ENCODE measurements around the gene ZNF2. TPM values are rescaled to one million over a fixed set of nuclear protein-coding genes. Genes with fewer than 3 reads are reported as not detected.

Gene ZNF2
- total RNA-seq, 1 experiment from 2014 or later, result 2.4 TPM

DNA sequence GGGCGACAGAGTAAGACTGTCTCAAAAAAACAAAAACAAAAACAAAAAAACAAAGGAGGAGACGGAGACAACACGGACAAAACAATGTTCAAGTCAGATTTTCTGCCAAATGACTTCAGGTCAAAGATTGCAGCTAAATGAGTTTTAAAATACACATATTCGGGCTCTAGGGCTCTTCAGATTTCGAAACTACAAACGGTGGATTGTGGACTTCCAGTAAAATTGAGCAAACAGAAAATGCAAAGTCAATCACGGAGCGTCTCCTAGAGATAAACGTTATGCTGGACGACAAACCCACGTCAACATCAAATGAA is 44.6 kb upstream of the ZNF2 start:
- H3K27me3 Mint-ChIP-seq (ENCODE audit: low read depth), result peaks cover 6% of the 10 kb centered on the region; the same call in 1 of the 2 replicates
- POLR2A ChIA-PET, result interaction anchor here (0.7 to 2.0 kb wide), 3 partner anchors 43 to 68 kb away, joined by 3 to 6 read pairs (median 5); no protein-coding TSS in a partner anchor
- peak overlapping the region; percentile 95 for H3K4me3 Mint-ChIP-seq
- TF ChIP-seq NFE2L1 (CRISPR knock-in tag; IDR thresholded peaks at IDR 0.05) (no peak), FOXP4 (CRISPR knock-in tag; IDR thresholded peaks at IDR 0.05) (no peak), NFYB (CRISPR knock-in tag; conservative IDR thresholded peaks at IDR 0.05; ENCODE audit: low read depth) (no peak), PRRX2 (CRISPR knock-in tag; IDR thresholded peaks at IDR 0.05) (no peak), GRHL2 (CRISPR knock-in tag; IDR thresholded peaks at IDR 0.05; ENCODE audit: insufficient replicate concordance, severe bottlenecking) (no peak), NR1H2 (CRISPR knock-in tag; IDR thresholded peaks at IDR 0.05) (no peak)
- H3K4me1 Mint-ChIP-seq, result peaks cover 35% of the 10 kb centered on the region
- H3K27ac Mint-ChIP-seq, result peak overlapping the region; percentile 93
- no peak for DNase-seq (ENCODE audit: low spot score)
- ATAC-seq, result no peak
- H3K36me3 Mint-ChIP-seq, result peaks cover 18% of the 10 kb centered on the region
- CTCF ChIA-PET, result interaction anchor here (0.8 to 3.7 kb wide), 8 partner anchors 39 to 135 kb away, joined by 3 to 20 read pairs (median 6); partner anchors contain the start of gene ZNF514
- 0 out of 2 replicates have a peak, but pooled peaks cover 4% of the 10 kb centered on the region for H3K9me3 Mint-ChIP-seq

- ChIA-PET POLR2A (interaction anchor here (0.7 to 2.0 kb wide), 4 partner anchors 38 to 68 kb away, joined by 3 to 6 read pairs (median 4); partner anchors contain the start of gene ZNF514), CTCF (interaction anchor here (1.0 to 3.7 kb wide), 9 partner anchors 38 to 224 kb away, joined by 3 to 20 read pairs (median 5); partner anchors contain the start of gene ZNF514)
- H3K36me3 Mint-ChIP-seq, result peaks cover 18% of the 10 kb centered on the region
- H3K27ac Mint-ChIP-seq, result peak within 1 kb of the TSS; percentile 93
- peaks cover 35% of the 10 kb centered on the region for H3K4me1 Mint-ChIP-seq
- 0 out of 2 replicates have a peak, but pooled peaks cover 4% of the 10 kb centered on the region for H3K9me3 Mint-ChIP-seq
- DNase-seq (ENCODE audit: low spot score), result peak; percentile 87
- H3K27me3 Mint-ChIP-seq (ENCODE audit: low read depth), result peaks cover 6% of the 10 kb centered on the region; the same call in 1 of the 2 replicates
- ATAC-seq, result peak; percentile 97
- H3K4me3 Mint-ChIP-seq, result peak within 1 kb of the TSS; percentile 95
- TF ChIP-seq GTF2I (CRISPR knock-in tag; conservative IDR thresholded peaks at IDR 0.05) (peak; percentile 87), NR1H2 (CRISPR knock-in tag; IDR thresholded peaks at IDR 0.05) (no peak), NR2C2 (CRISPR knock-in tag; IDR thresholded peaks at IDR 0.05) (no peak), FOXP4 (CRISPR knock-in tag; IDR thresholded peaks at IDR 0.05) (peak; percentile 88; the same call in 1 of the 2 replicates), ZBTB21 (CRISPR knock-in tag; IDR thresholded peaks at IDR 0.05; ENCODE audit: borderline replicate concordance) (no peak), TCF7 (CRISPR knock-in tag; IDR thresholded peaks at IDR 0.05; ENCODE audit: low read depth) (no peak), SP1 (CRISPR knock-in tag; conservative IDR thresholded peaks at IDR 0.05) (peak; percentile 90), NFATC4 (CRISPR knock-in tag; IDR thresholded peaks at IDR 0.05) (no peak), E2F1 (CRISPR knock-in tag; IDR thresholded peaks at IDR 0.05) (no peak), CREM (CRISPR knock-in tag; IDR thresholded peaks at IDR 0.05) (peak; percentile 42; the same call in 1 of the 2 replicates), ZNF532 (CRISPR knock-in tag; IDR thresholded peaks at IDR 0.05; ENCODE audit: borderline replicate concordance) (no peak), TP53 (CRISPR knock-in tag; IDR thresholded peaks at IDR 0.05) (no peak), ZNF138 (CRISPR knock-in tag; conservative IDR thresholded peaks at IDR 0.05) (no peak), OVOL2 (CRISPR knock-in tag; IDR thresholded peaks at IDR 0.05; ENCODE audit: borderline replicate concordance) (no peak)
- TF ChIP-seq, protein P1, sequence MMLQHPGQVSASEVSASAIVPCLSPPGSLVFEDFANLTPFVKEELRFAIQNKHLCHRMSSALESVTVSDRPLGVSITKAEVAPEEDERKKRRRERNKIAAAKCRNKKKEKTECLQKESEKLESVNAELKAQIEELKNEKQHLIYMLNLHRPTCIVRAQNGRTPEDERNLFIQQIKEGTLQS (CRISPR knock-in tag; conservative IDR thresholded peaks at IDR 0.05), result no peak
- TF ChIP-seq, protein P2, sequence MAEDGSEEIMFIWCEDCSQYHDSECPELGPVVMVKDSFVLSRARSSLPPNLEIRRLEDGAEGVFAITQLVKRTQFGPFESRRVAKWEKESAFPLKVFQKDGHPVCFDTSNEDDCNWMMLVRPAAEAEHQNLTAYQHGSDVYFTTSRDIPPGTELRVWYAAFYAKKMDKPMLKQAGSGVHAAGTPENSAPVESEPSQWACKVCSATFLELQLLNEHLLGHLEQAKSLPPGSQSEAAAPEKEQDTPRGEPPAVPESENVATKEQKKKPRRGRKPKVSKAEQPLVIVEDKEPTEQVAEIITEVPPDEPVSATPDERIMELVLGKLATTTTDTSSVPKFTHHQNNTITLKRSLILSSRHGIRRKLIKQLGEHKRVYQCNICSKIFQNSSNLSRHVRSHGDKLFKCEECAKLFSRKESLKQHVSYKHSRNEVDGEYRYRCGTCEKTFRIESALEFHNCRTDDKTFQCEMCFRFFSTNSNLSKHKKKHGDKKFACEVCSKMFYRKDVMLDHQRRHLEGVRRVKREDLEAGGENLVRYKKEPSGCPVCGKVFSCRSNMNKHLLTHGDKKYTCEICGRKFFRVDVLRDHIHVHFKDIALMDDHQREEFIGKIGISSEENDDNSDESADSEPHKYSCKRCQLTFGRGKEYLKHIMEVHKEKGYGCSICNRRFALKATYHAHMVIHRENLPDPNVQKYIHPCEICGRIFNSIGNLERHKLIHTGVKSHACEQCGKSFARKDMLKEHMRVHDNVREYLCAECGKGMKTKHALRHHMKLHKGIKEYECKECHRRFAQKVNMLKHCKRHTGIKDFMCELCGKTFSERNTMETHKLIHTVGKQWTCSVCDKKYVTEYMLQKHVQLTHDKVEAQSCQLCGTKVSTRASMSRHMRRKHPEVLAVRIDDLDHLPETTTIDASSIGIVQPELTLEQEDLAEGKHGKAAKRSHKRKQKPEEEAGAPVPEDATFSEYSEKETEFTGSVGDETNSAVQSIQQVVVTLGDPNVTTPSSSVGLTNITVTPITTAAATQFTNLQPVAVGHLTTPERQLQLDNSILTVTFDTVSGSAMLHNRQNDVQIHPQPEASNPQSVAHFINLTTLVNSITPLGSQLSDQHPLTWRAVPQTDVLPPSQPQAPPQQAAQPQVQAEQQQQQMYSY (CRISPR knock-in tag; IDR thresholded peaks at IDR 0.05), result peak; percentile 57
These were observed 44.0 kb upstream of the ZNF2 start, which contains the start of gene MRPS5 for GRCh38 chr2:95121407-95122196. Gene MRPS5 (minus strand): TSS chr2:95121808. CDS start chr2:95121791, 17 bp downstream.
